Lower leg skin (tissue), 3 donors: ENCODE data around the gene TAF1C.

Experiments
- CTCF ChIP-seq, 3 donors: fragments of 450-650 bp; IDR thresholded peaks; one replicate each; pipeline ENCODE4 v1.5.1; 2016; ENCODE audit warnings: antibody characterized with exemption in 3 of 3, mild to moderate bottlenecking in 3 of 3, moderate library complexity in 2 of 3
- POLR2A ChIP-seq, 2 donors: fragments of 450-650 bp; IDR thresholded peaks; one replicate each; pipeline ENCODE4 v1.6.1; 2016 to 2017; ENCODE audit warnings: antibody characterized with exemption in 2 of 2, mild to moderate bottlenecking in 1 of 2, moderate library complexity in 1 of 2

- TF ChIP-seq CTCF (IDR thresholded peaks at IDR 0.05) (no peak), POLR2A (IDR thresholded peaks at IDR 0.05) (no peak)
Observed at GRCh38 chr16:84177741-84178073, 9.2 kb downstream of the TAF1C start.
